Neuron (in vitro differentiated cells): ENCODE measurements around the gene NHLRC2.

Experiments
- H2AFZ ChIP-seq: one replicate; pipeline ENCODE4 v1.6.1; 2013; ENCODE audit warnings: low read depth, mild to moderate bottlenecking, inconsistent platforms, low read length, moderate library complexity
- H3K27me3 ChIP-seq: one replicate; pipeline ENCODE4 v1.6.1; 2013; ENCODE audit warnings: low read length; ENCODE audit not compliant: insufficient read depth
- H3K36me3 ChIP-seq: one replicate; pipeline ENCODE4 v1.6.1; 2013; ENCODE audit warnings: low read length; ENCODE audit not compliant: insufficient read depth
- H3K4me1 ChIP-seq: one replicate; pipeline ENCODE4 v1.6.1; 2013; ENCODE audit warnings: low read length; ENCODE audit not compliant: insufficient read depth
- H3K4me3 ChIP-seq: 2 replicates; pipeline ENCODE4 v1.5.1; 2013; ENCODE audit warnings: mild to moderate bottlenecking, low read length, moderate library complexity
- H3K9me3 ChIP-seq: one replicate; pipeline ENCODE4 v1.6.1; 2013; ENCODE audit warnings: low read length

Gene NHLRC2

DNA sequence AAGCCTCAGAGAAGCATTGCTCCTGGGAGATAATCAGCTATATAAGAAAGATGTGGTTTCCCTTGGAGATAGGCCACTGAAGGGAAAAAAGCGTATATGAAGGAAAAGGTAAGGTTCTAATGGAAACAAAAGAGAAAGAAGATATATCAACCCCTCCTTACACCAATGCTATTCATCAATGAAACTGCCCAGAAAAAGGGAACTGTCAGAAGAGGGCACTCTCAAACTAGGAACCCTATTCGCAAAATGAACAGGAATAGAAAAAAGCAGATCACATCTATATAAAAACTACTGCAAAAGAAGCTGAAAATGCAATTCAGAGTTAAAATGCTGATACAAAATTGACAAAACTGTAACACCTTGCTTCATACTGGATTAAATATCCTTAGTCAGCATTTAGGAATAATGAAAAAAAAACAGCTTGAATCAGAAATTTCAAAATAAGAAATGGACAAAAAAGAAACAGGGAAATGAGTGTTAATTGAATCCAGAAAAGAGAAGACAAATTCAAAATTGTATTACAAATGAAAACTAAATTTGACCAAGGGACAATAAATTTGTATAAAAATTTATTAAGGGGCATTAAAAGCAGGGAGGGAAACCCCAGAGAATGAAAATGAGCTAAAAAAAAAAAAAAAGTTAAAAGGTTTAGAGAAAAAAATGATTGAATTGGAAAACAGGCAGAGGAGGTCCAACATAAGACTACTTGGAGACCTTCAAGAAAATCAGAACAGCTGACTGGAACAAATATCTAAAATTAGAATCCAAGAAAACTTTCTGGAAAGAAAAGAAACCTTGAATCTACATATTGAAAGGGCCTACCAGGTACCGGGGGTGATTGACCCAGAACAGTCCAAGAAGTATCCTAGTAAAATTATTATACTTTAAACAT lies 17.9 kb downstream of the NHLRC2 start:
- peaks cover 21% of the 10 kb centered on the region for H3K36me3 ChIP-seq
- no peaks in the 10 kb centered on the region for H3K27me3 ChIP-seq
- H3K9me3 ChIP-seq, result peaks cover 9% of the 10 kb centered on the region
- no peaks in the 10 kb centered on the region for H3K4me1 ChIP-seq
- no peak overlapping the region for H3K4me3 ChIP-seq
- H2AFZ ChIP-seq, result no peak overlapping the region

DNA sequence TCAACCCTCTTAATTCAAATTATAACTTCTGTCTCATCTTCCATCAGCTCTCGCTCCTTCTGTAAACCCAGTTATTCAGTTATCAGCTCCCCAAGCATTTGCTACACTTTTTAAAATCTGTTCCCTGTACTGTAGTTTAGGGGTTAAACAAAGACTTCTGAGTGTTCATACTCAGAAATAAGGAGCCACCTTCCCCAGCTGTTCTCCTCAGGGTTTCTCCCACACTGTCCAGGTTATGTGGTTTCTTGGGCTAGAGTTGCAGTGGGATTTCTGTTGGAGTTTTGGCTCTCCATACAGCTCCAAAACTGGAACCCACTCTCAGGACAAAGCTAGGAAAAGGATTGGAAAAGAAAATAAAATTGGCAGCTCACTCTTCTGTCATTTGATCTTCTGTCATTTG lies 20.8 kb downstream of the NHLRC2 start:
- H3K9me3 ChIP-seq, result peaks cover 9% of the 10 kb centered on the region
- H3K4me3 ChIP-seq, result no peak overlapping the region
- H3K27me3 ChIP-seq, result no peaks in the 10 kb centered on the region
- H3K4me1 ChIP-seq, result no peaks in the 10 kb centered on the region
- no peak overlapping the region for H2AFZ ChIP-seq
- H3K36me3 ChIP-seq, result peaks cover 36% of the 10 kb centered on the region

DNA sequence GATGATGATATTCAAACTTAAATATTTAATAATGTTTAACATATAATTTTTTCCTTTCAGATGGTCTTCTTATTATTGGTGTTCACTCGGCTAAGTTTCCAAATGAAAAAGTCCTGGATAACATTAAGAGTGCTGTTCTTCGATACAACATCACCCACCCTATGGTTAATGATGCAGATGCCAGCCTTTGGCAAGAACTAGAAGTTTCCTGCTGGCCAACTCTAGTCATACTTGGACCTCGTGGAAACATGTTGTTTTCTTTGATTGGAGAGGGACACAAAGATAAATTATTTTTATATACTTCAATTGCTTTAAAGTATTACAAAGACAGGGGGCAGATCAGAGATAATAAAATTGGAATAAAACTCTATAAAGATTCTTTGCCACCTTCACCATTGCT lies 22.0 kb downstream of the NHLRC2 start:
- Histone ChIP-seq H3K36me3 (peaks cover 40% of the 10 kb centered on the region), H3K4me1 (no peaks in the 10 kb centered on the region), H2AFZ (no peak overlapping the region), H3K27me3 (no peaks in the 10 kb centered on the region), H3K4me3 (no peak overlapping the region), H3K9me3 (peaks cover 9% of the 10 kb centered on the region)

DNA sequence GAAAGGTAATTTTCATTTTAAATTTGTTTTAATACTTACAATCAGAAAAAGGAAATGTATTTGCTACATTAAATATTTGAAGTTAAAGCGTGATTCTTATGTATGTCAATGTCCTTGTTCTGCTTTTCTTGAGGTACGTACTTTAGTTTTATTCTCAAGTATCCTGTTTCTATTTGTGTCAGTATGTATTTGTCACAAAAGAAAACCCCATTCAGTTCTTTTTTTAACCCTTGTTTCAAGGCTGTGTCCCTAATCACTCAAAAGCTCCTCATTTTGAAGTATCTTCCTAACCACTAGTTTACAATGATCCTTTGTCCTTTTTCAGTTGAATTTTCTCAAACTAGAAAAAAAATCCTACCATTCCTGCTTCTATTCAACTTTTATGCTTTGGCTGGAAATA lies 25.2 kb downstream of the NHLRC2 start:
- no peak overlapping the region for H3K4me3 ChIP-seq
- H3K36me3 ChIP-seq, result peaks cover 56% of the 10 kb centered on the region
- no peaks in the 10 kb centered on the region for H3K9me3 ChIP-seq
- no peak overlapping the region for H2AFZ ChIP-seq
- no peaks in the 10 kb centered on the region for H3K27me3 ChIP-seq
- H3K4me1 ChIP-seq, result no peaks in the 10 kb centered on the region

GRCh38 chr10:113880236-113880635 lies 25.8 kb downstream of the NHLRC2 start:
- Histone ChIP-seq H3K4me1 (no peaks in the 10 kb centered on the region), H3K36me3 (peaks cover 58% of the 10 kb centered on the region), H3K4me3 (no peak overlapping the region), H3K27me3 (no peaks in the 10 kb centered on the region), H3K9me3 (no peaks in the 10 kb centered on the region), H2AFZ (no peak overlapping the region)

- H3K36me3 ChIP-seq, result peaks cover 74% of the 10 kb centered on the region
Observed at GRCh38 chr10:113882240-113882639, 27.8 kb downstream of the NHLRC2 start.

DNA sequence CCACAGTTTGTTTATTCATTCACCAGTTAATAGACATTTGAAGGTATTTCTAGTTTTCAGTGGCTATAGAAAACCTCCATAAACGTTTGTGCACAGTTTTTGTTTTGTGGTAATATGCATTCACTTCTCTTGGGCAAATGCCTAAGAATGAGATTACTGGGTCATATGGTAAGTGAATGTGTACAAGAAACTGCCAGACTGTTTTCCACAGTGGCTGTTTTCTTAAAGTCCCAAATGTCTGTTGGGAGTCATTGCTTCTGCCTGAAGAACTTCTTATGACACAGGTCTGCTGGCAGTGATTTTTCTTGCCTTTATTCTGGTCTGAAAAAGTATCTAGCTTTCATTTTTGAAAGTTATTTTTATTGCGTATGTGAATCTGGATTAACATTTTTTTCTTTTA lies 35.5 kb downstream of the NHLRC2 start:
- peaks cover 66% of the 10 kb centered on the region for H3K36me3 ChIP-seq
- no peak overlapping the region for H2AFZ ChIP-seq
- H3K4me3 ChIP-seq, result no peak overlapping the region
- no peaks in the 10 kb centered on the region for H3K27me3 ChIP-seq
- H3K9me3 ChIP-seq, result peaks cover 6% of the 10 kb centered on the region
- H3K4me1 ChIP-seq, result no peaks in the 10 kb centered on the region

More at GRCh38 chr10:113882240-113882639, 27.8 kb downstream of the NHLRC2 start:
- H3K4me3 ChIP-seq, result no peak overlapping the region
- no peaks in the 10 kb centered on the region for H3K4me1 ChIP-seq
- H3K27me3 ChIP-seq, result no peaks in the 10 kb centered on the region
- H3K9me3 ChIP-seq, result no peaks in the 10 kb centered on the region
- no peak overlapping the region for H2AFZ ChIP-seq

DNA sequence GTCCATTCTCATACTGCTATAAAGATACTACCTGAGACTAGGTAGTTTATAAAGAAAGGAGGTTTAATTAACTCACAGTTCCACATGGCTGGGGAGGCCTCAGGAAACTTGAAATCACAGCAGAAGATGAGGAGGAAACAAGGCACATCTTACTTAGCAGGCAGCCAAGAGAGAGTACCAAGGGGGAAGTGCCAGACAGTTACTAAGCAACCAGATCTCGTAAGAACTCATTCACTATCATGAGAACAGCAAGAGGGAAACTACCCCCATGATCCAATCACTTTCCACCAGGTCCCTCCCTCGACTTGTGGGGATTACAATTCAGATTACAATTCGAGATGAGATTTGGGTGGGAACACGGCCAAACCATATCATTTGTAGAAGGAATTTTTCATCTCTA lies 36.3 kb downstream of the NHLRC2 start:
- H3K4me1 ChIP-seq, result no peaks in the 10 kb centered on the region
- peaks cover 62% of the 10 kb centered on the region for H3K36me3 ChIP-seq
- no peak overlapping the region for H3K4me3 ChIP-seq
- peaks cover 6% of the 10 kb centered on the region for H3K9me3 ChIP-seq
- H3K27me3 ChIP-seq, result no peaks in the 10 kb centered on the region
- H2AFZ ChIP-seq, result no peak overlapping the region

DNA sequence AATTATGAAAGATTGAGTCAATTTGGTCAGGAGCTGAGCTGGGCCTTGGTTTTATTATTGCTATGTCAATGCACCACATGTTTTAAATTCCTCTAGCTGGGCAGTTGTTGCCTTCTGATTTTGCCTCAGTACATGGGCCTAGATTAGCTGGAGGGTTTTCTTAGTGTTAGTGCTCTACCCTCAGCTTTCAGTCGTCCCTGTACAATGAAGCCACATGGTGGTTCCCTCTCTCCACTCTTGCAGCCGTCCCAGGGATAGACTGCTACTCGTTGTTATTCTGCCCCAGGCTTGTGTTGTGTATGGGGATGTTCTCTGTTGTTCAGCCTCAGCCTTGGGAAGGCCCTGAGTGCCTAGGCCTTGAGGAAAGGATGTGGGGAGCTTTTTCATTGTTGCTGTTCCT lies 37.0 kb downstream of the NHLRC2 start:
- Histone ChIP-seq H3K36me3 (peaks cover 56% of the 10 kb centered on the region), H2AFZ (no peak overlapping the region), H3K27me3 (no peaks in the 10 kb centered on the region), H3K4me1 (no peaks in the 10 kb centered on the region), H3K4me3 (no peak overlapping the region), H3K9me3 (peaks cover 6% of the 10 kb centered on the region)

DNA sequence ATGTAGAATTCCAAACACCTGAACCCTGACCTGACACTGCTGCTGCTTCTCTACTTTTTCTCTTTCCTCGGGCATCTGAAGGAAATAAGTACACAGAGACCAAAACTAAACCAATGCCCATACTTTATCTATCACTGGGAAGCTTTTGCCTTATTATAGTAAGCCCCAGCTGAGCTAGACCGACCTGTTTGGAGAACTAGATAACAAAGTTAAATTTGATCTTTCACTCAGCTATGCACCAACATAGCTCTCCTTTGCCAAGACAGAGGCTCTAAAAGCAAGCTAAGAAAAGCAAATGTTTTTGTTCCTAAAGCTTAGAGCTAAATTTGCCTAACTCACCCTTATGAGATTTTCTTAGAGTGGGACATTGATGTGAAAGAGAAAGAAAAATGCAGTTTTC lies 39.1 kb downstream of the NHLRC2 start:
- no peak overlapping the region for H3K4me3 ChIP-seq
- no peaks in the 10 kb centered on the region for H3K27me3 ChIP-seq

GRCh38 chr10:113894581-113894980 lies 40.1 kb downstream of the NHLRC2 start:
- Histone ChIP-seq H3K4me3 (no peak overlapping the region), H3K4me1 (no peaks in the 10 kb centered on the region), H3K36me3 (peaks cover 52% of the 10 kb centered on the region), H3K9me3 (peaks cover 3% of the 10 kb centered on the region), H2AFZ (no peak overlapping the region), H3K27me3 (no peaks in the 10 kb centered on the region)

More for the DNA sequence above, 39.1 kb downstream of the NHLRC2 start:
- Histone ChIP-seq H3K9me3 (peaks cover 5% of the 10 kb centered on the region), H3K36me3 (peaks cover 50% of the 10 kb centered on the region), H2AFZ (no peak overlapping the region), H3K4me1 (no peaks in the 10 kb centered on the region)

DNA sequence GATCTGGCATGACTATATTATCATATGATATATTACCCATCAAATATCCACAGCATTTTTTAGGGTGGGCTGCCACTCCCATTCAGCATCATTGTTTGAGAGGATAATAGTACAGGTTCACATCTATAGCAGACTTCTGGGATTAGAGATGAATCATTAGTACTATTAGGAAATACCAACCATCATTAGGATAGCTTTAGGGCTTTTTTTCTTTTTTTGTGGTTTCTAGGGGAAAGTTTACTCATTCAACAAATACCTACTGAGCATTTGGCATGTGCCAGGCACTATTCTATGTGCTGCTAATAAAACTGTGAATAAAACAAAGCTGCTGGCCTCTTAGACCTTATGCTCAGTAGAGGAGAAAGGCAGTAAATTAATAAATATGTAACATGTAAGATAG lies 40.6 kb downstream of the NHLRC2 start:
- no peaks in the 10 kb centered on the region for H3K27me3 ChIP-seq
- peaks cover 47% of the 10 kb centered on the region for H3K36me3 ChIP-seq
- no peaks in the 10 kb centered on the region for H3K4me1 ChIP-seq
- H2AFZ ChIP-seq, result no peak overlapping the region
- no peak overlapping the region for H3K4me3 ChIP-seq
- peaks cover 3% of the 10 kb centered on the region for H3K9me3 ChIP-seq

DNA sequence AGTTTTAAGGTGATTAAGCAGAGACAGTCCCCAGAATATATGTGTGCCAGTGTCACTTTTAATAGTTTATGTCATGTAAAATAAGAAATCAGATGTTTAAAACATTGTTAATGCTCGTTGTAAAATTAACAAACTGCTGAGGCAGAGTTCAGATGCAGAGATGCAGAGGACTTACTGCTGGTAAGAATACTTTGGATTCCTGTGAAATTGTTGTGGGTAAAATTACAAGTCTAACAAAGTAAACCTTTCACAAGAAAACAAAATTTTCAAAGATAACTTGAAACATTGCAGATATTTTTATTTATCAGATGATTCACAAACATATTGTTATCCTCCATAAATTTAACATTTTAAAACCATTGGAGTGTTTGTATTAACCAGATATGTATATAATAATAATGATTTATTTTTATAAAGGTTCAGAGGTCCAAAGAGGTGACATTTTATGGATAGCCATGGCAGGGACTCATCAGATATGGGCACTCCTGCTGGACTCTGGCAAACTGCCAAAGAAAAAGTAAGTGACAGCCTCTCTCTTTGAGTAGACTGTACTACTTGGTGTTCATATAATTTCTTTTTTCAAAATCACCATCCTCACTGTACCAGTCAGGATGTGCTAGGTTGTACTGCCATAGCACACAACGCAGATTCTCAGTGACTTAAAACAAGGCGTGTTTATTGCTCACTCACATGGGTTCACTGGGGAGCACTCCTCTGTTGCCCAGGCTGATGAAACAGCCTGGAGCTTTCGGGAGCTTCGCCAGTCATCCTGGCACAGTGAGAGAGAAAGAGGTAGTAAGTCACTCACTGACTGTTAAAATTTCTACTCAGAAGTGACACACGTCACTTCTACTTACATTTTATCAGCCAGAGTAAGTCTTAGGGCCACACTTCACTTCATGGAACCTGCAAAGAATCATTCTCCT lies 43.5 kb downstream of the NHLRC2 start:
- Histone ChIP-seq H3K4me3 (no peak overlapping the region), H2AFZ (no peak overlapping the region), H3K27me3 (no peaks in the 10 kb centered on the region), H3K36me3 (peaks cover 53% of the 10 kb centered on the region), H3K9me3 (no peaks in the 10 kb centered on the region), H3K4me1 (no peaks in the 10 kb centered on the region)
